ENCODE results near the gene CNTN4. TPM values are rescaled to one million over a fixed set of nuclear protein-coding genes. Genes with fewer than 3 reads are reported as not detected.

The CNTN4 gene
- total RNA-seq, 3 donors from 2014 or later: 6.6 to 16.7 (median 16.7) TPM

DNA sequence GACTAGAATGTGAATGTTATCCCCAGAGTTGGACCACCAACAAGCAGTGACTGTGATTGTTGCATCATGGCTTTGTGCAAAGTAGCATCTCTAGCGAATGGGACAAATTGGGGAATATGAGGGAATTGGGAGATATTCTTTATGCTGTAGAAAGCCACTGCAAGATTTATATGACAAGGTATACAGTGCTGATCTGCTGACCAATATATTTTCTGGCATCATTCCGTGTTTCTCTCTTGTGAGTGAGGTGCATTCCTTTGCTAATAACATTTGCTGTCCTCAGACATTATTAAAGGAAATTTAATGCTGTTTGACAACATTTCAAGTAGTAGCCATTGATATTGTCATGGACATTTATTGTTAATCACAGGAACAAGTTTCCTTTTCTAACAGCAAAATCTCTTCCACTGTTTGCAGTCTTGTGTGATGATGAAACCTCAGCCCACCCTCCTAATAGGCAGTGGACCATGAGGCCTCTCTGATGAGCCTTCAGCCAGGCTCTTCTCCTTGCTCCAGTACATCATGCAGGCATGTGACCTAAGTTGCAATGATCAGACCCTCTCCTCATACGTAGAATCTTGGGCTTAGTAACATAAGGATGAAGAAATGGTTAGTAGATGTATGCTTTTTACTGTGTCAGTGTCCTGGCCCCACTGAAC is 16.1 kb downstream of the CNTN4 start:
- Histone ChIP-seq H3K4me3 (no peak overlapping the region), H3K27ac (no peak overlapping the region), H3K27me3 (no peaks in the 10 kb centered on the region), H3K4me1 (no peaks in the 10 kb centered on the region), H3K9me3 (no peaks in the 10 kb centered on the region), H3K36me3 (no peaks in the 10 kb centered on the region)
- intact Hi-C loops (cut with DNase I; ENCODE audit: low total_unique reads): no loop called here
- DNase-seq (ENCODE audit: low spot score in 2 of 2): no peak
- TF ChIP-seq POLR2AphosphoS5 (IDR thresholded peaks at IDR 0.05): no peak
- TF ChIP-seq, protein P1, sequence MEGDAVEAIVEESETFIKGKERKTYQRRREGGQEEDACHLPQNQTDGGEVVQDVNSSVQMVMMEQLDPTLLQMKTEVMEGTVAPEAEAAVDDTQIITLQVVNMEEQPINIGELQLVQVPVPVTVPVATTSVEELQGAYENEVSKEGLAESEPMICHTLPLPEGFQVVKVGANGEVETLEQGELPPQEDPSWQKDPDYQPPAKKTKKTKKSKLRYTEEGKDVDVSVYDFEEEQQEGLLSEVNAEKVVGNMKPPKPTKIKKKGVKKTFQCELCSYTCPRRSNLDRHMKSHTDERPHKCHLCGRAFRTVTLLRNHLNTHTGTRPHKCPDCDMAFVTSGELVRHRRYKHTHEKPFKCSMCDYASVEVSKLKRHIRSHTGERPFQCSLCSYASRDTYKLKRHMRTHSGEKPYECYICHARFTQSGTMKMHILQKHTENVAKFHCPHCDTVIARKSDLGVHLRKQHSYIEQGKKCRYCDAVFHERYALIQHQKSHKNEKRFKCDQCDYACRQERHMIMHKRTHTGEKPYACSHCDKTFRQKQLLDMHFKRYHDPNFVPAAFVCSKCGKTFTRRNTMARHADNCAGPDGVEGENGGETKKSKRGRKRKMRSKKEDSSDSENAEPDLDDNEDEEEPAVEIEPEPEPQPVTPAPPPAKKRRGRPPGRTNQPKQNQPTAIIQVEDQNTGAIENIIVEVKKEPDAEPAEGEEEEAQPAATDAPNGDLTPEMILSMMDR (IDR thresholded peaks at IDR 0.05): no peak

DNA sequence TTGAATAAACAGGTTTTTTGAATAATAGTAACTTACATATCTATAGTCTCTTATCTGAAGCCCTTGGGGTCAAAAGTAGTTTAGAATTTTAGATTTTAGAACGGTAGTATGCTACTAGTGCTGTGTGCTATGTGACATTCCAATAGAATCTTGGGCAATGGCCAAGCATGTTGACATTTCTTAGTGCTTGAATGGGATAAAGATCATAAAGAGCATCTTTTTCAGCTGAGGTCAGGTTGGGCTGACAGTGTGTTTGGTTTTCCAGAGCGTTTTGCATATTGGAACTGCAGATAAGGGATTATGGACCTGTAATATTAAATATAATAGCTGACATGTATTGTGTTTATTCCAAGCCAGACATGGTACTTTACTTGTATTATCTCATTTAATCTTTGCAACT is 32.1 kb downstream of the CNTN4 start:
- TF ChIP-seq POLR2AphosphoS5 (IDR thresholded peaks at IDR 0.05) (no peak), POLR2A (IDR thresholded peaks at IDR 0.05) (no peak)
- TF ChIP-seq, protein P1 (IDR thresholded peaks at IDR 0.05): no peak
- Histone ChIP-seq H3K4me3 (no peak overlapping the region), H3K36me3 (no peaks in the 10 kb centered on the region), H3K9me3 (no peaks in the 10 kb centered on the region), H3K27ac (no peak overlapping the region), H3K27me3 (no peaks in the 10 kb centered on the region), H3K4me1 (no peaks in the 10 kb centered on the region)
- DNase-seq (ENCODE audit: low spot score in 2 of 2): no peak
- intact Hi-C loops (cut with DNase I; ENCODE audit: low total_unique reads): no loop called here

DNA sequence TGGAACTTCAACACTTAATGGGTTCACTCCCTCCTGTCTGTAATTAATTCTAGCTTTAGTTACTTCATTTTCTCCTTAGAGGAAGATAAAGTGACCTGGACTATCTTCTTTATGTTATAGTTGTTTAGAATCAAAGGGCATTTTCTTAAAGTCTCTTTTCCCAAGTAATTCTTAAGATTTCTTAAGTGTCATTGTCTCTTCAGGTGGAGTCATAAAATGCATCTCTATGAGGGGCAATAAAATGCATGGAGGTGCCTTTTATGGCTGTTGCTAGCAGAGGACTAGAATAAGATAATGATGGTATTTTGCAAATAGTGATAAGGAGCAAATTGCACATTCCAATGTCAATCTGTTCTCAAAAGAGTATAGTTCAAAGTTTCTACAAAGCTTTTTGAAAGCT is 34.5 kb downstream of the CNTN4 start:
- Histone ChIP-seq H3K4me1 (no peaks in the 10 kb centered on the region), H3K27ac (no peak overlapping the region), H3K27me3 (no peaks in the 10 kb centered on the region), H3K9me3 (no peaks in the 10 kb centered on the region), H3K4me3 (no peak overlapping the region), H3K36me3 (no peaks in the 10 kb centered on the region)
- intact Hi-C loops (cut with DNase I; ENCODE audit: low total_unique reads): no loop called here
- no peak for DNase-seq (ENCODE audit: low spot score in 2 of 2)
- TF ChIP-seq, protein P1 (IDR thresholded peaks at IDR 0.05): no peak
- TF ChIP-seq POLR2A (IDR thresholded peaks at IDR 0.05) (no peak), POLR2AphosphoS5 (IDR thresholded peaks at IDR 0.05) (no peak)

DNA sequence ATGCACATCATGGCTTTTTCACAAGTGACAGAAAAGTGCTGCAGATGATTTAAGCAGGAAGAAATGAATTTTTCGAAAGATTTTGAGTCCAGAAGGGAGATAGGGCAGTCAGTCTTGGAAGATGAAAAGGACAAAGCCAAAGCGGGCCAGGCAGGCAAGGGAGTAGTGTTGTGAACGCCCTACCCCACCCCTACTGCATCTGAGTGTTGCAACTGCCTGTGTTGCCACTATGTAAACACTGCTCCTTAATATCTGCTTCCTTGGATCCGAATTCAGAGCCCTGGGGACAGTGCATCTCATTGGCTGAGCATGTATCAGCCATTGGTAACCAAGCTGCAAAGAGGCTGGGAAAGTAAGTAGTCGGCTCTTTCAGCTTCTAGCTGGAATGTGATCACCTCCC is 39.0 kb downstream of the CNTN4 start:
- H3K4me3 ChIP-seq: no peak overlapping the region
- no peaks in the 10 kb centered on the region for H3K27me3 ChIP-seq
- TF ChIP-seq POLR2AphosphoS5 (IDR thresholded peaks at IDR 0.05): no peak
- TF ChIP-seq, protein P1 (IDR thresholded peaks at IDR 0.05): no peak
- no peak for TF ChIP-seq POLR2A (IDR thresholded peaks at IDR 0.05)
- no peak overlapping the region for H3K27ac ChIP-seq
- H3K4me1 ChIP-seq: no peaks in the 10 kb centered on the region
- no peaks in the 10 kb centered on the region for H3K9me3 ChIP-seq
- intact Hi-C loops (cut with DNase I; ENCODE audit: low total_unique reads): no loop called here
- DNase-seq (ENCODE audit: low spot score in 2 of 2): no peak
- no peaks in the 10 kb centered on the region for H3K36me3 ChIP-seq

DNA sequence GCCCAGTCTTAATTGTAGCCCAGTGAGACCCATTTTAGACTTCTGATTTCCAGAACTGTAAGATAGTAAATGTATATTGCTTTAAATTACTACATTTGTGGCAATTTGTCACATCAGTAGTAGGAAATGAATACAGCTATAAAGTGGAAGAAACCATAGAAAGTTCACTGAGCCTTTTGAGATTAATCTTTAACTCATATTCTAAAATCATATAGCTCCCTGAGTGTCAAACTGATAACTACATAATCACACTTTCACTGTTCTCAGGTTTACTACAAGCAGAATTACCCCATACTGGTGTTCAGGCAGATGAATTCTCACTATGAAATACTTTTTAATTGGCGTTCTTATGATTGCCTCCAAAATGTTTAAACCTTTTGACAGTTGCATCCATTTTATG is 42.8 kb downstream of the CNTN4 start:
- intact Hi-C loops (cut with DNase I; ENCODE audit: low total_unique reads): no loop called here
- no peak overlapping the region for H3K4me3 ChIP-seq
- H3K4me1 ChIP-seq: no peaks in the 10 kb centered on the region
- H3K27me3 ChIP-seq: no peaks in the 10 kb centered on the region
- H3K36me3 ChIP-seq: no peaks in the 10 kb centered on the region
- H3K27ac ChIP-seq: no peak overlapping the region
- no peak for DNase-seq (ENCODE audit: low spot score in 2 of 2)
- no peaks in the 10 kb centered on the region for H3K9me3 ChIP-seq
- TF ChIP-seq, protein P1 (IDR thresholded peaks at IDR 0.05): no peak
- TF ChIP-seq POLR2AphosphoS5 (IDR thresholded peaks at IDR 0.05): no peak
- no peak for TF ChIP-seq POLR2A (IDR thresholded peaks at IDR 0.05)

Data from breast epithelium (tissue), 4 donors.